CD4-positive, alpha-beta T cell (primary cell): Measurements from ENCODE around the gene MAP3K9. TPM values are rescaled to one million over a fixed set of nuclear protein-coding genes. Genes with fewer than 3 reads are reported as not detected.

Experiments
- ATAC-seq: fragments of 200-7000 bp; cut with Tn5 transposase; one replicate; pipeline ENCODE4 v1.10.0; 2022; ENCODE audit warnings: mild to moderate bottlenecking; ENCODE audit not compliant: poor library complexity
- CTCF ChIA-PET: fragments of 350-600 bp; sonication (Branson Sonifier 250); formaldehyde crosslinking; loops from one replicate; lab custom pipeline; 2021; ENCODE audit warnings: antibody characterized with exemption, inconsistent platforms; lab: Charles Lee
- POLR2A ChIA-PET: fragments of 350-600 bp; sonication (Branson Sonifier 250); formaldehyde crosslinking; loops from one replicate; lab custom pipeline; 2021; ENCODE audit warnings: antibody characterized with exemption, inconsistent platforms; lab: Charles Lee
- DNase-seq, 14 experiments: peaks; one replicate each; pipeline ENCODE4 v3.0.0-alpha.2; 2013 to 2020; ENCODE audit warnings: mixed read lengths in 2 of 14
- H3K27ac ChIP-seq, 2 donors: one replicate each; pipeline versions ENCODE4 v1.5.1 to v1.7.0; 2013; ENCODE audit warnings: low read length in 2 of 2, low read depth in 1 of 2, mild to moderate bottlenecking in 1 of 2
- H3K27me3 ChIP-seq, 2 experiments: 1 replicate in 1 of 2; 2 replicates in 1 of 2; pipeline versions ENCODE4 v1.6.1 to v1.7.0; 2013; ENCODE audit warnings: low read length in 2 of 2, control low read depth in 1 of 2, mild to moderate bottlenecking in 1 of 2, moderate library complexity in 1 of 2; ENCODE audit not compliant: insufficient read depth in 2 of 2, control insufficient read depth in 1 of 2
- H3K36me3 ChIP-seq: one replicate; pipeline ENCODE4 v1.6.1; 2013; ENCODE audit warnings: low read length, control low read depth; ENCODE audit not compliant: insufficient read depth
- H3K4me1 ChIP-seq: one replicate; pipeline ENCODE4 v1.6.1; 2013; ENCODE audit warnings: low read length, control low read depth; ENCODE audit not compliant: insufficient read depth
- H3K4me3 ChIP-seq: one replicate; pipeline ENCODE4 v1.5.1; 2013; ENCODE audit warnings: mild to moderate bottlenecking, low read length, moderate library complexity
- H3K9me3 ChIP-seq, 2 experiments: 1 replicate in 1 of 2; 2 replicates in 1 of 2; pipeline versions ENCODE4 v1.6.1 to v1.7.0; 2013; ENCODE audit warnings: low read length in 2 of 2, mild to moderate bottlenecking in 2 of 2, control low read depth in 1 of 2, moderate library complexity in 1 of 2; ENCODE audit not compliant: control insufficient read depth in 1 of 2, insufficient read depth in 1 of 2
- H3K27ac Mint-ChIP-seq: one replicate; pipeline ENCODE4 v1.8.0; 2020; ENCODE audit warnings: mixed read lengths
- H3K27me3 Mint-ChIP-seq: one replicate; pipeline ENCODE4 v1.8.0; 2021; ENCODE audit warnings: mixed read lengths
- H3K36me3 Mint-ChIP-seq: one replicate; pipeline ENCODE4 v1.8.0; 2021; ENCODE audit warnings: low read depth, mixed read lengths
- H3K4me1 Mint-ChIP-seq: one replicate; pipeline ENCODE4 v1.8.0; 2021; ENCODE audit warnings: low read depth, mixed read lengths
- H3K4me3 Mint-ChIP-seq: one replicate; pipeline ENCODE4 v1.8.0; 2020; ENCODE audit warnings: mild to moderate bottlenecking, mixed read lengths
- H3K9me3 Mint-ChIP-seq: one replicate; pipeline ENCODE4 v1.8.0; 2020; ENCODE audit warnings: mixed read lengths
- intact Hi-C, 2 experiments: fragments of 100-400 bp; cut with DNase I in 1 of 2; cut with micrococcal nuclease in 1 of 2; formaldehyde crosslinking; loops; one replicate each; pipeline versions ENCODE4 v1.15.1 to v1.9.0; 2023 to 2025; cut with DNase I, micrococcal nuclease
- total RNA-seq, 174 experiments: library from RNA in 2 of 174; stranded (reverse) in 2 of 174; gene quantifications; one replicate each; pipeline ENCODE4 v1.2.3 and lab custom pipeline; 2021 to 2026
- TF ChIP-seq, protein P1 (sequence below): fragments of 200-600 bp; IDR thresholded peaks from one replicate; pipeline ENCODE4 v1.8.0; 2022; ENCODE audit warnings: antibody characterized with exemption, mild to moderate bottlenecking

The MAP3K9 gene
- total RNA-seq, 2 experiments from 2014 or later: 5.9 to 6.3 TPM

DNA sequence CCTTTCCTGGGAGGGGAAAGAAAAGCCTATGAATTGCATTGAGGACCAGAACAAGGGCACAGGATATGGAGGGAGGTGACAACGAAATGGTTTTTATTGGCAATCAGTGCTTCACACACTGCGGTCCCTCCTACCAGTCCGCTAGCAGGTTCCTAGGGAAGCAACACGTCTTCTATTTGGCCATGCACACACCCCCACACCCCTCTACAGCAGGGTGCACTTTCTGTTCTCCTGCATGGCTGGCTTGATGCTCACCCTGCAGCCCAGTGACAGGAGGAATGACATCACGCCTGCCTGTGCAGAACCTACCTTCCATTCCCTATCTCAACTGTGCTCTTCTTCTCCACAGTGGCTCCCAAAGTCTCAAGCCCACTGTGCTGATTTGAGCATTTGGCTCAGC is 109.7 kb downstream of the MAP3K9 start:
- no peaks in the 10 kb centered on the region for H3K4me1 ChIP-seq
- H3K4me3 Mint-ChIP-seq: no peak overlapping the region

DNA sequence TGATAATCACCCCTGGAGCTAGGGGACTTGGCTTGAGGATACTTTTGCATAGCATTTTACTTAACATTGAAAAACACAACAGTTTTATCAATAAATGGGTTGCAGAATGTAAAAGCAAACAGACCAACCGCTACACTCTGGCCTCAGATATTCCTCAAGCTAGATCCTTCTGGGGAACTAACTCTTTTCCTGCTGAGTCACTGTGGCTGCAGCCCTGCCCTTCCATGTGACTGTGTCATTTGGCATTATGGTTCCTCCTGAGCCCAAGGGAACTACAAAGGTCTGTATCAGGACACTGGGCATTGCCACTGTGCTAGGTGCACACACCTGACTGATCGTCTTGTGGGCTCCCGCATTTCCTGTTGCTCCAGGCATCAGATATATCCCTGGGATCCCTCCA is 111.0 kb downstream of the MAP3K9 start:
- no peak overlapping the region for H3K27ac ChIP-seq
- Mint-ChIP-seq H3K27me3 (no peaks in the 10 kb centered on the region), H3K9me3 (no peaks in the 10 kb centered on the region), H3K36me3 (no peaks in the 10 kb centered on the region), H3K4me3 (no peak overlapping the region), H3K27ac (no peak overlapping the region), H3K4me1 (no peaks in the 10 kb centered on the region)
- no peaks in the 10 kb centered on the region for H3K9me3 ChIP-seq
- no peak overlapping the region for H3K4me3 ChIP-seq
- no peaks in the 10 kb centered on the region for H3K36me3 ChIP-seq
- DNase-seq (peak in 2 of 14 experiments; percentile 27 to 29), ATAC-seq (no peak)
- H3K27me3 ChIP-seq: no peaks in the 10 kb centered on the region
- CTCF ChIA-PET: interaction anchor here (1.0 kb wide), 1 partner anchor 37 kb away, joined by 3 read pairs; no protein-coding TSS in a partner anchor
- no peaks in the 10 kb centered on the region for H3K4me1 ChIP-seq
- POLR2A ChIA-PET: no interaction called here
- intact Hi-C loops: no loop called here
- TF ChIP-seq, protein P1, sequence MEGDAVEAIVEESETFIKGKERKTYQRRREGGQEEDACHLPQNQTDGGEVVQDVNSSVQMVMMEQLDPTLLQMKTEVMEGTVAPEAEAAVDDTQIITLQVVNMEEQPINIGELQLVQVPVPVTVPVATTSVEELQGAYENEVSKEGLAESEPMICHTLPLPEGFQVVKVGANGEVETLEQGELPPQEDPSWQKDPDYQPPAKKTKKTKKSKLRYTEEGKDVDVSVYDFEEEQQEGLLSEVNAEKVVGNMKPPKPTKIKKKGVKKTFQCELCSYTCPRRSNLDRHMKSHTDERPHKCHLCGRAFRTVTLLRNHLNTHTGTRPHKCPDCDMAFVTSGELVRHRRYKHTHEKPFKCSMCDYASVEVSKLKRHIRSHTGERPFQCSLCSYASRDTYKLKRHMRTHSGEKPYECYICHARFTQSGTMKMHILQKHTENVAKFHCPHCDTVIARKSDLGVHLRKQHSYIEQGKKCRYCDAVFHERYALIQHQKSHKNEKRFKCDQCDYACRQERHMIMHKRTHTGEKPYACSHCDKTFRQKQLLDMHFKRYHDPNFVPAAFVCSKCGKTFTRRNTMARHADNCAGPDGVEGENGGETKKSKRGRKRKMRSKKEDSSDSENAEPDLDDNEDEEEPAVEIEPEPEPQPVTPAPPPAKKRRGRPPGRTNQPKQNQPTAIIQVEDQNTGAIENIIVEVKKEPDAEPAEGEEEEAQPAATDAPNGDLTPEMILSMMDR: no peak

More for the DNA sequence above, 109.7 kb downstream of the MAP3K9 start:
- H3K27me3 ChIP-seq: no peaks in the 10 kb centered on the region
- H3K27ac Mint-ChIP-seq: no peak overlapping the region
- no peaks in the 10 kb centered on the region for H3K27me3 Mint-ChIP-seq
- ChIA-PET POLR2A (no interaction called here), CTCF (no interaction called here)
- H3K36me3 Mint-ChIP-seq: no peaks in the 10 kb centered on the region
- H3K9me3 Mint-ChIP-seq: no peaks in the 10 kb centered on the region
- H3K9me3 ChIP-seq: no peaks in the 10 kb centered on the region
- no peaks in the 10 kb centered on the region for H3K4me1 Mint-ChIP-seq
- H3K27ac ChIP-seq: no peak overlapping the region
- TF ChIP-seq, protein P1: no peak
- DNase-seq: no peak
- H3K36me3 ChIP-seq: no peaks in the 10 kb centered on the region
- no peak overlapping the region for H3K4me3 ChIP-seq
- no peak for ATAC-seq
- intact Hi-C loops: loop anchor here in 1 of 2 experiments (5.0 kb wide), 1 partner anchor 32 kb away; no protein-coding TSS in a partner anchor

DNA sequence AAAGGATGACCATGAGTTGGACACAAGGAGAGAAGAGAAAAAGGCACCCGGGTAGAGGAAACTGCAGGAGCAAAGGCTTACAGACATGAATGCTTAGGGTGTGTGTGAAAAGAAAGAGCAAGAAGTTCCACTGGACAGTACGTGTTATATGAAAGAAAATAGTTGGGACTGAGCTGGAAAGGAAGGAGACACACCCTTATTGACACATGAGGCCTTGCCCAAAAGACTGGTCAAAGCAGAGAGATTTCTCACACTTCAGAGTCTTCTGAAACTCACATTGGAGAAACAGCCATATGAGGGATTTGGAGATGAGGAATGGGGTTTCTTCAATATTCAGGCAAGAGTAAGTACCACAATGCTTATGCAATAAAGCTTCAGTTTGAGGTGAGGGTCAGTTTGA is 111.6 kb downstream of the MAP3K9 start:
- no peaks in the 10 kb centered on the region for H3K36me3 ChIP-seq
- ChIA-PET POLR2A (no interaction called here), CTCF (interaction anchor here (1.0 kb wide), 1 partner anchor 37 kb away, joined by 3 read pairs; no protein-coding TSS in a partner anchor)
- no peak overlapping the region for H3K27ac ChIP-seq
- Mint-ChIP-seq H3K9me3 (no peaks in the 10 kb centered on the region), H3K27ac (no peak overlapping the region), H3K4me1 (no peaks in the 10 kb centered on the region), H3K36me3 (no peaks in the 10 kb centered on the region), H3K4me3 (no peak overlapping the region), H3K27me3 (no peaks in the 10 kb centered on the region)
- H3K4me3 ChIP-seq: no peak overlapping the region
- no peak for ATAC-seq
- DNase-seq: no peak
- intact Hi-C loops: no loop called here
- H3K4me1 ChIP-seq: no peaks in the 10 kb centered on the region
- no peaks in the 10 kb centered on the region for H3K9me3 ChIP-seq
- no peaks in the 10 kb centered on the region for H3K27me3 ChIP-seq
- TF ChIP-seq, protein P1: no peak
